Suprapubic skin (tissue), 3 donors: ENCODE results near the gene DEXI.

Experiments
- CTCF ChIP-seq, 2 donors: fragments of 200-600 bp in 1 of 2; fragments of 450-650 bp in 1 of 2; sonication (generic) in 1 of 2; IDR thresholded peaks; one replicate each; pipeline ENCODE4 v1.5.1; 2016 to 2019; ENCODE audit warnings: antibody characterized with exemption in 2 of 2, mild to moderate bottlenecking in 1 of 2, moderate library complexity in 1 of 2
- EP300 ChIP-seq: sonication (generic); formaldehyde crosslinking; IDR thresholded peaks from one replicate; pipeline ENCODE4 v1.6.1; 2017; ENCODE audit warnings: antibody characterized with exemption
- POLR2A ChIP-seq, 2 donors: fragments of 450-650 bp; IDR thresholded peaks; one replicate each; pipeline ENCODE4 v1.6.1; 2017; ENCODE audit warnings: antibody characterized with exemption in 2 of 2, mild to moderate bottlenecking in 2 of 2, moderate library complexity in 2 of 2

- no peak for TF ChIP-seq POLR2A (IDR thresholded peaks at IDR 0.05)
- TF ChIP-seq EP300, result no peak
- TF ChIP-seq CTCF (IDR thresholded peaks at IDR 0.05), result no peak
Measured at GRCh38 chr16:10892782-10893318, 49.4 kb downstream of the DEXI start.
